ENCODE results near the gene DCTN4.
A peak's percentile ranks its signal among the peaks of the same experiment; 100 is the strongest.

Gene DCTN4

DNA sequence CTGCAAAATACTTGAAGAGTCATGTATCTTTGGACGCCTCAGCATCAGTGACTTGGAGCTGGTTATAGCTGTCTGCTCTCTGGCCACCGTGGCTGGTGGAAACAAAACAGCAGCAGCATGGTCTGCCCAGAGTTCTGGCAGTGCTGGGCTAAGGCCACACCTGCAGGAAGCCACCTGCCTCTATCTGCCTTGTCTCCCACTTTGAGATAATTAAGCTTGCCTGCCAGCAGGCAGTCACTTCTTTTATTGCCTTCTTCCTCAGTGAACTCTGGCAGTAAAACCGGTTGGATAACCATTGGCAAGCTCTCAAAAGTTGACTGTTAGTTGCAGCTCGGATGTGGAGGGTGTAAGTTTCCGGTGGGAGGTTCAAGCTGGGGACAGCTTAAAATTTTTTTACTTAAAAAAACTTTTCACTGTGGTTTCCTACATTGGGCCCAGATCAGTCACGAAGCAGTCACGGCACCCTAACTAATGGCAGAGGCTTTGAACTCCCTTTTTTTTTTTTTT, 24.7 kb upstream of the DCTN4 start:
- DNase-seq (ENCODE audit: low read depth in 2 of 2): peak; percentile 93 to 94
- TF ChIP-seq, protein P1, sequence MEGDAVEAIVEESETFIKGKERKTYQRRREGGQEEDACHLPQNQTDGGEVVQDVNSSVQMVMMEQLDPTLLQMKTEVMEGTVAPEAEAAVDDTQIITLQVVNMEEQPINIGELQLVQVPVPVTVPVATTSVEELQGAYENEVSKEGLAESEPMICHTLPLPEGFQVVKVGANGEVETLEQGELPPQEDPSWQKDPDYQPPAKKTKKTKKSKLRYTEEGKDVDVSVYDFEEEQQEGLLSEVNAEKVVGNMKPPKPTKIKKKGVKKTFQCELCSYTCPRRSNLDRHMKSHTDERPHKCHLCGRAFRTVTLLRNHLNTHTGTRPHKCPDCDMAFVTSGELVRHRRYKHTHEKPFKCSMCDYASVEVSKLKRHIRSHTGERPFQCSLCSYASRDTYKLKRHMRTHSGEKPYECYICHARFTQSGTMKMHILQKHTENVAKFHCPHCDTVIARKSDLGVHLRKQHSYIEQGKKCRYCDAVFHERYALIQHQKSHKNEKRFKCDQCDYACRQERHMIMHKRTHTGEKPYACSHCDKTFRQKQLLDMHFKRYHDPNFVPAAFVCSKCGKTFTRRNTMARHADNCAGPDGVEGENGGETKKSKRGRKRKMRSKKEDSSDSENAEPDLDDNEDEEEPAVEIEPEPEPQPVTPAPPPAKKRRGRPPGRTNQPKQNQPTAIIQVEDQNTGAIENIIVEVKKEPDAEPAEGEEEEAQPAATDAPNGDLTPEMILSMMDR (IDR thresholded peaks at IDR 0.05; ENCODE audit: low read depth, low read length): no peak
- H3K4me3 ChIP-seq (replicated peaks in 1 of 2; ENCODE audit: low read depth in 2 of 2, low read length in 2 of 2): peak overlapping the region in 1 of 2 donors; percentile 29

- TF ChIP-seq, protein P1 (IDR thresholded peaks at IDR 0.05; ENCODE audit: low read depth, low read length): no peak
- DNase-seq (ENCODE audit: low read depth in 2 of 2): peak in 1 of 2 donors; percentile 9
- H3K4me3 ChIP-seq (replicated peaks in 1 of 2; ENCODE audit: low read depth in 2 of 2, low read length in 2 of 2): peak overlapping the region in 1 of 2 donors; percentile 97
These were observed 24.0 kb upstream of the DCTN4 start for GRCh38 chr5:150782850-150783249.

- peak; percentile 95 to 98 for DNase-seq (ENCODE audit: low read depth in 2 of 2)
- peak overlapping the region in 1 of 2 donors; percentile 97 for H3K4me3 ChIP-seq (replicated peaks in 1 of 2; ENCODE audit: low read depth in 2 of 2, low read length in 2 of 2)
- TF ChIP-seq, protein P1 (IDR thresholded peaks at IDR 0.05; ENCODE audit: low read depth, low read length): peak; percentile 12
These were observed 23.1 kb upstream of the DCTN4 start for GRCh38 chr5:150781706-150782614.

DNA sequence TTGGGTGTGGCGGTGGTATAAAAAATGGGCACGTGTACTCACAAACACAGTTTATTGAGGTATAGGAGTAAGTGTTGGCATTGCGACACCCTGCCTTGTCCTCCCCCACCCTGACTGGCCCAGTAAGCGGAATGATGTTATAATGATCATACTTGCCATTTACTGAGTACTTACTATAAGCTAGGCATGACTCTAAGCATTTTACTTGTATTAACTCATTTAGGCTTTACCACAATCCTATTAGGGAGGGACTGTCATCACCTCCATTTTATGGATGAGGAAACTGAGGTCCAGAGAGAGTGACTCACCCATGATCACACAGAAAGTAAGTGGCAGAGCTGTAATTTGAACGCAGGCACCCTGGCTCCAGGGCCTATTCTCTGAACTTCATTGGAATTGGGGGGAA, 22.0 kb upstream of the DCTN4 start:
- DNase-seq (ENCODE audit: low read depth in 2 of 2): peak; percentile 60 to 89
- TF ChIP-seq, protein P1 (IDR thresholded peaks at IDR 0.05; ENCODE audit: low read depth, low read length): no peak
- H3K4me3 ChIP-seq (replicated peaks in 1 of 2; ENCODE audit: low read depth in 2 of 2, low read length in 2 of 2): peak overlapping the region; percentile 83 to 97

DNA sequence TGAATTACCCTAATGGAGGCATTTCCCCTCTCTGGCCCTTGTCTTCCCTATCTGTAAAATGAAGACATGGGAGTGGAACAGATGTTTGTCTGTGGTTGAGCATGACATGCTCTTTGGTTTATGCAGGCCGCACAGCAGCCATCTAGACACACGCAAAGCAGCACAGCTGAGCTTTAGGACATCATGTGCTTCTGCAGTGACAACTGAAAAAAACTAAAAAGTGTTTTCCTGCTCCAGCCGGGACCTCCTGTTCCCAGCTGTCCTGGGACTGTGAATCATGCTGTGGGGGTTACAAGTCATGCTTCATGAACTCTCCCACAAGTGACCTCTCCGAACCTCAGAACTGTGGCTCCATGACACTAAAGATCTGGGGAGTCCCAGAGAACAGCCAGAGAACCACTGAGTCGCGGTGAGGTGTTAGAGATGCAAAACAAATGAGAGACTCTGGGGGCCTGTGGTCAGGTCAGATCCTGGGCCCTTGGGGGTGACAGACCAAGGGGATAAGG, 21.4 kb upstream of the DCTN4 start:
- peak overlapping the region; percentile 83 to 97 for H3K4me3 ChIP-seq (replicated peaks in 1 of 2; ENCODE audit: low read depth in 2 of 2, low read length in 2 of 2)
- peak in 1 of 2 donors; percentile 84 for DNase-seq (ENCODE audit: low read depth in 2 of 2)
- TF ChIP-seq, protein P1 (IDR thresholded peaks at IDR 0.05; ENCODE audit: low read depth, low read length): no peak

- TF ChIP-seq, protein P1 (IDR thresholded peaks at IDR 0.05; ENCODE audit: low read depth, low read length): no peak
- peak in 1 of 2 donors; percentile 67 for DNase-seq (ENCODE audit: low read depth in 2 of 2)
- H3K4me3 ChIP-seq (replicated peaks in 1 of 2; ENCODE audit: low read depth in 2 of 2, low read length in 2 of 2): peak overlapping the region; percentile 83 to 97
These were observed 20.8 kb upstream of the DCTN4 start for GRCh38 chr5:150779397-150780186.

Data from cardiac fibroblast (primary cell).